ENCODE measurements around the gene MICU1. TPM values are rescaled to one million over a fixed set of nuclear protein-coding genes. Genes with fewer than 3 reads are reported as not detected.
A peak's percentile ranks its signal among the peaks of the same experiment; 100 is the strongest.

MICU1 gene
- polyA plus RNA-seq, 1 of the 3 experiments (the other 2 are of a cell fraction) = 24.6 TPM

GRCh38 chr10:72460284-72460876, 165.5 kb downstream of the MICU1 start:
- DNase-seq = peak; percentile 4
- ChIA-PET POLR2A (no interaction called here), CTCF (no interaction called here)

More at GRCh38 chr10:72460284-72460876, 165.5 kb downstream of the MICU1 start:
- no peaks in the 10 kb centered on the region for H3K36me3 ChIP-seq (replicated peaks in 1 of 2; ENCODE audit: control insufficient read depth in 1 of 2, insufficient read depth in 2 of 2, low read length in 1 of 2)
- H3K9ac ChIP-seq = no peak overlapping the region
- H3K9me2 ChIP-seq = no peaks in the 10 kb centered on the region
- peaks cover 4 to 6% of the 10 kb centered on the region in 2 experiments; a peak in 3 of 4 replicates for H3K4me1 ChIP-seq (ENCODE audit: control insufficient read depth in 1 of 2, insufficient read depth in 2 of 2, low read depth in 1 of 2, low read length in 1 of 2)
- H3K4me2 ChIP-seq = no peak overlapping the region
- no peak for TF ChIP-seq ELF1 (IDR thresholded peaks at IDR 0.05)
- TF ChIP-seq RCOR1 (IDR thresholded peaks at IDR 0.05; ENCODE audit: low read length) = no peak
- no peak for TF ChIP-seq USF2 (IDR thresholded peaks at IDR 0.05; ENCODE audit: borderline replicate concordance, low read depth, low read length)
- no peak for TF ChIP-seq ZBTB33 (IDR thresholded peaks at IDR 0.05; ENCODE audit: borderline replicate concordance, low read depth)
- TF ChIP-seq CTCF (IDR thresholded peaks at IDR 0.05) = no peak
- TF ChIP-seq TCF12 (IDR thresholded peaks at IDR 0.05) = peak; percentile 62
- peak; percentile 30; the same call in 1 of the 2 replicates for TF ChIP-seq PBX3 (IDR thresholded peaks at IDR 0.05)
- peak in 1 of 2 experiments; percentile 55; a peak in 2 of 4 replicates for TF ChIP-seq EP300 (IDR thresholded peaks at IDR 0.05; ENCODE audit: borderline replicate concordance in 1 of 2, low read depth in 1 of 2, low read length in 1 of 2)
- no peaks in the 10 kb centered on the region for H4K20me1 ChIP-seq (ENCODE audit: insufficient read depth)
- H3K4me3 ChIP-seq (ENCODE audit: low read depth in 2 of 2, low read length in 1 of 2) = no peak overlapping the region
- no peak overlapping the region for H2AFZ ChIP-seq (ENCODE audit: low read depth)
- no peaks in the 10 kb centered on the region for H3F3A ChIP-seq (replicated peaks; ENCODE audit: insufficient read depth)
- no peaks in the 10 kb centered on the region for H3K27me3 ChIP-seq (ENCODE audit: insufficient read depth)
- H3K27ac ChIP-seq (ENCODE audit: low read depth in 2 of 2, low read length in 1 of 2) = peak overlapping the region; percentile 4 to 35; a peak in 1 of 4 replicates
- H3K79me2 ChIP-seq (ENCODE audit: insufficient read depth) = no peaks in the 10 kb centered on the region
- no peaks in the 10 kb centered on the region for H3K9me3 ChIP-seq
